Astrocyte (in vitro differentiated cells and primary cell): Measurements from ENCODE around the gene UBTD1. TPM values are rescaled to one million over a fixed set of nuclear protein-coding genes. Genes with fewer than 3 reads are reported as not detected.

Source experiments
- DNase-seq: peaks from one replicate; pipeline ENCODE4 v3.0.0-alpha.2; 2010; ENCODE audit warnings: low read depth
- FAIRE-seq: peaks from 2 replicates; lab custom pipeline; 2011; peaks lifted over from hg19 to GRCh38; lab: Jason Lieb, UNC
- H2AFZ ChIP-seq: 2 replicates; pipeline ENCODE4 v1.6.0; 2012; ENCODE audit warnings: low read depth, low read length, inconsistent platforms
- H3K27ac ChIP-seq: 2 replicates; pipeline ENCODE4 v1.5.1; 2011; ENCODE audit warnings: low read depth, low read length, inconsistent platforms
- H3K27me3 ChIP-seq: 2 replicates; pipeline ENCODE4 v1.6.0; 2011; ENCODE audit warnings: low read length, inconsistent platforms; ENCODE audit not compliant: insufficient read depth
- H3K36me3 ChIP-seq: 2 replicates; pipeline ENCODE4 v1.5.1; 2011; ENCODE audit warnings: low read length, inconsistent platforms; ENCODE audit not compliant: insufficient read depth
- H3K4me1 ChIP-seq: 2 replicates; pipeline ENCODE4 v1.5.1; 2011; ENCODE audit warnings: low read length, inconsistent platforms; ENCODE audit not compliant: insufficient read depth
- H3K4me2 ChIP-seq: 2 replicates; pipeline ENCODE4 v1.6.0; 2012; ENCODE audit warnings: low read length, inconsistent platforms
- H3K4me3 ChIP-seq: 2 replicates; pipeline ENCODE4 v1.5.1; 2011; ENCODE audit warnings: low read depth, mild to moderate bottlenecking, low read length, inconsistent platforms; ENCODE audit not compliant: insufficient read depth
- H3K79me2 ChIP-seq: 2 replicates; pipeline ENCODE4 v1.6.0; 2012; ENCODE audit warnings: mild to moderate bottlenecking, low read length, inconsistent platforms; ENCODE audit not compliant: insufficient read depth
- H3K9ac ChIP-seq: 2 replicates; pipeline ENCODE4 v1.6.0; 2012; ENCODE audit warnings: mild to moderate bottlenecking, low read length, inconsistent platforms
- H3K9me3 ChIP-seq: 2 replicates; pipeline ENCODE4 v1.5.1; 2012; ENCODE audit warnings: low read depth, mild to moderate bottlenecking, low read length, inconsistent platforms; ENCODE audit not compliant: insufficient read depth
- H4K20me1 ChIP-seq: 2 replicates; pipeline ENCODE4 v1.6.0; 2012; ENCODE audit warnings: low read length, inconsistent platforms; ENCODE audit not compliant: insufficient read depth
- H3K27ac Mint-ChIP-seq: one replicate; pipeline ENCODE4 v1.8.0; 2021; ENCODE audit warnings: mild to moderate bottlenecking, mixed read lengths; ENCODE audit not compliant: unreplicated experiment
- H3K27me3 Mint-ChIP-seq: one replicate; pipeline ENCODE4 v1.8.0; 2021; ENCODE audit warnings: low read depth, mixed read lengths; ENCODE audit not compliant: unreplicated experiment
- H3K36me3 Mint-ChIP-seq: one replicate; pipeline ENCODE4 v1.8.0; 2021; ENCODE audit warnings: low read depth, mixed read lengths; ENCODE audit not compliant: unreplicated experiment
- H3K4me1 Mint-ChIP-seq: one replicate; pipeline ENCODE4 v1.8.0; 2021; ENCODE audit warnings: low read depth, mixed read lengths; ENCODE audit not compliant: unreplicated experiment
- H3K4me3 Mint-ChIP-seq: one replicate; pipeline ENCODE4 v1.8.0; 2021; ENCODE audit warnings: mild to moderate bottlenecking, moderate library complexity, mixed read lengths; ENCODE audit not compliant: unreplicated experiment
- H3K9me3 Mint-ChIP-seq: one replicate; pipeline ENCODE4 v1.8.0; 2021; ENCODE audit warnings: mild to moderate bottlenecking, mixed read lengths; ENCODE audit not compliant: unreplicated experiment
- EZH2 ChIP-seq: IDR thresholded peaks from 2 replicates; pipeline ENCODE4 v1.6.1; 2012; ENCODE audit warnings: mild to moderate bottlenecking, low read length, inconsistent platforms; ENCODE audit not compliant: insufficient read depth
- total RNA-seq: library from RNA; stranded (reverse); gene quantifications from 2 replicates; pipeline ENCODE4 v1.2.1, GENCODE V29; 2021
- TF ChIP-seq, protein P1 (sequence below): IDR thresholded peaks from 2 replicates; pipeline ENCODE4 v1.5.1; 2011; ENCODE audit warnings: low read depth, mild to moderate bottlenecking, inconsistent platforms, low read length, moderate library complexity; ENCODE audit not compliant: insufficient read depth

Gene UBTD1
- total RNA-seq, 1 donor from 2014 or later = 73.1 TPM

DNA sequence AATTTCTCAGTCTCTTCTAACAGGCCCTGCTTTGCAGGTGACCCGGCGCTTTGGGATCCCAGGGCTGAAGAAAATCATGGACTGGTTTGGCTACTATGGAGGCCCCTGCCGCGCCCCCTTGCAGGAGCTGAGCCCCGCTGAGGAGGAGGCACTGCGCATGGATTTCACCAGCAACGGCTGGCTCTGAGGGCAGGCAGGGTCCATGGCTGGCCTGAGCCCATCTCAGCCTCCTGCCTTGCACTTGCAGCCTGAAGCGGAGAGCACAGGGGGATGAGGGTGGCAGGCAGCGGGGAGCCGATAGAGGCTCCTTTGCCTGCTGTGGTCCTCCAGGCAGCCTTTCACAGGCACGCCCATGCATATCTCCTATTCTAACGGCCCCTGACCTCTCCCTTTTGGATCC is 112.7 kb downstream of the UBTD1 start:
- Histone ChIP-seq H4K20me1 (no peaks in the 10 kb centered on the region), H3K9ac (no peak overlapping the region), H3K4me3 (no peak overlapping the region), H3K4me1 (no peaks in the 10 kb centered on the region), H3K9me3 (no peaks in the 10 kb centered on the region), H3K27me3 (no peaks in the 10 kb centered on the region), H3K27ac (no peak overlapping the region), H3K36me3 (no peaks in the 10 kb centered on the region), H3K79me2 (no peaks in the 10 kb centered on the region), H2AFZ (no peak overlapping the region), H3K4me2 (no peak overlapping the region)
- Mint-ChIP-seq H3K4me3 (no peak overlapping the region), H3K9me3 (no peaks in the 10 kb centered on the region), H3K36me3 (peaks cover 3% of the 10 kb centered on the region), H3K27ac (no peak overlapping the region), H3K4me1 (no peaks in the 10 kb centered on the region), H3K27me3 (no peaks in the 10 kb centered on the region)
- no peak for DNase-seq
- no peak for FAIRE-seq
- TF ChIP-seq, protein P1, sequence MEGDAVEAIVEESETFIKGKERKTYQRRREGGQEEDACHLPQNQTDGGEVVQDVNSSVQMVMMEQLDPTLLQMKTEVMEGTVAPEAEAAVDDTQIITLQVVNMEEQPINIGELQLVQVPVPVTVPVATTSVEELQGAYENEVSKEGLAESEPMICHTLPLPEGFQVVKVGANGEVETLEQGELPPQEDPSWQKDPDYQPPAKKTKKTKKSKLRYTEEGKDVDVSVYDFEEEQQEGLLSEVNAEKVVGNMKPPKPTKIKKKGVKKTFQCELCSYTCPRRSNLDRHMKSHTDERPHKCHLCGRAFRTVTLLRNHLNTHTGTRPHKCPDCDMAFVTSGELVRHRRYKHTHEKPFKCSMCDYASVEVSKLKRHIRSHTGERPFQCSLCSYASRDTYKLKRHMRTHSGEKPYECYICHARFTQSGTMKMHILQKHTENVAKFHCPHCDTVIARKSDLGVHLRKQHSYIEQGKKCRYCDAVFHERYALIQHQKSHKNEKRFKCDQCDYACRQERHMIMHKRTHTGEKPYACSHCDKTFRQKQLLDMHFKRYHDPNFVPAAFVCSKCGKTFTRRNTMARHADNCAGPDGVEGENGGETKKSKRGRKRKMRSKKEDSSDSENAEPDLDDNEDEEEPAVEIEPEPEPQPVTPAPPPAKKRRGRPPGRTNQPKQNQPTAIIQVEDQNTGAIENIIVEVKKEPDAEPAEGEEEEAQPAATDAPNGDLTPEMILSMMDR = no peak
- TF ChIP-seq EZH2 = no peak

DNA sequence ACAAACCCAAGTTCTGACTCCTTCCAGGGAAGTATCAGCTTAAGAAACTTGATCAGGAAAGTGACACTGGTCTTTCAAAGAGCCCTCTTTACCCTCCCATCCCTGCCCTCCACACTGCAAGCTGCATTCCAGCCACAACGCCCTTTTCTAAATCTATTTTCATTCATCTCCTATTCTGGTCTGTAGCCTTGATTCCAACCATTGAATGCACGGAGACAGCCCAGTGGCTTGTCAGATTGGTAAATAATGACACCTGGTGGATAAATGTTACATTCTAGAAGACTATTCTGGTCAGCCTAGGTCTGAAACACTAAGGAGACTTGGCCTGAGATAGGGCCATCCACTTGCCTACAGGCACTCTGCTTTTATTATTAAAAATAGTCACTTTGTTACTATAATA is 113.7 kb downstream of the UBTD1 start:
- TF ChIP-seq EZH2 = no peak
- TF ChIP-seq, protein P1 = peak; percentile 39
- no peaks in the 10 kb centered on the region for H4K20me1 ChIP-seq
- no peak overlapping the region for H3K4me3 Mint-ChIP-seq
- no peaks in the 10 kb centered on the region for H3K9me3 ChIP-seq
- H3K4me1 Mint-ChIP-seq = no peaks in the 10 kb centered on the region
- H3K9ac ChIP-seq = no peak overlapping the region
- no peaks in the 10 kb centered on the region for H3K27me3 ChIP-seq
- H3K9me3 Mint-ChIP-seq = no peaks in the 10 kb centered on the region
- no peaks in the 10 kb centered on the region for H3K36me3 ChIP-seq
- H3K4me1 ChIP-seq = no peaks in the 10 kb centered on the region
- DNase-seq (peak; percentile 31), FAIRE-seq (peak; percentile 29)
- H3K27ac ChIP-seq = no peak overlapping the region
- H3K79me2 ChIP-seq = no peaks in the 10 kb centered on the region
- H3K27me3 Mint-ChIP-seq = no peaks in the 10 kb centered on the region
- no peak overlapping the region for H3K4me2 ChIP-seq
- no peak overlapping the region for H2AFZ ChIP-seq
- peaks cover 8% of the 10 kb centered on the region for H3K36me3 Mint-ChIP-seq
- no peak overlapping the region for H3K27ac Mint-ChIP-seq
- H3K4me3 ChIP-seq = no peak overlapping the region

GRCh38 chr10:97618285-97618684 is 119.6 kb downstream of the UBTD1 start:
- Histone ChIP-seq H4K20me1 (no peaks in the 10 kb centered on the region), H3K4me2 (no peak overlapping the region), H3K36me3 (no peaks in the 10 kb centered on the region), H3K4me1 (no peaks in the 10 kb centered on the region), H3K4me3 (no peak overlapping the region), H2AFZ (no peak overlapping the region), H3K27me3 (no peaks in the 10 kb centered on the region), H3K79me2 (no peaks in the 10 kb centered on the region), H3K9me3 (no peaks in the 10 kb centered on the region), H3K9ac (no peak overlapping the region), H3K27ac (no peak overlapping the region)
- Mint-ChIP-seq H3K9me3 (no peaks in the 10 kb centered on the region), H3K27me3 (no peaks in the 10 kb centered on the region), H3K4me3 (no peak overlapping the region), H3K36me3 (peaks cover 7% of the 10 kb centered on the region), H3K4me1 (no peaks in the 10 kb centered on the region), H3K27ac (no peak overlapping the region)
- TF ChIP-seq, protein P1 = no peak
- TF ChIP-seq EZH2 = no peak
- FAIRE-seq = no peak
- DNase-seq = no peak
